Measurements from ENCODE around the gene CGB3. TPM values are rescaled to one million over a fixed set of nuclear protein-coding genes. Genes with fewer than 3 reads are reported as not detected.

Gene CGB3
- total RNA-seq, 4 donors from 2014 or later = not detected

- TF ChIP-seq, protein P1, sequence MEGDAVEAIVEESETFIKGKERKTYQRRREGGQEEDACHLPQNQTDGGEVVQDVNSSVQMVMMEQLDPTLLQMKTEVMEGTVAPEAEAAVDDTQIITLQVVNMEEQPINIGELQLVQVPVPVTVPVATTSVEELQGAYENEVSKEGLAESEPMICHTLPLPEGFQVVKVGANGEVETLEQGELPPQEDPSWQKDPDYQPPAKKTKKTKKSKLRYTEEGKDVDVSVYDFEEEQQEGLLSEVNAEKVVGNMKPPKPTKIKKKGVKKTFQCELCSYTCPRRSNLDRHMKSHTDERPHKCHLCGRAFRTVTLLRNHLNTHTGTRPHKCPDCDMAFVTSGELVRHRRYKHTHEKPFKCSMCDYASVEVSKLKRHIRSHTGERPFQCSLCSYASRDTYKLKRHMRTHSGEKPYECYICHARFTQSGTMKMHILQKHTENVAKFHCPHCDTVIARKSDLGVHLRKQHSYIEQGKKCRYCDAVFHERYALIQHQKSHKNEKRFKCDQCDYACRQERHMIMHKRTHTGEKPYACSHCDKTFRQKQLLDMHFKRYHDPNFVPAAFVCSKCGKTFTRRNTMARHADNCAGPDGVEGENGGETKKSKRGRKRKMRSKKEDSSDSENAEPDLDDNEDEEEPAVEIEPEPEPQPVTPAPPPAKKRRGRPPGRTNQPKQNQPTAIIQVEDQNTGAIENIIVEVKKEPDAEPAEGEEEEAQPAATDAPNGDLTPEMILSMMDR (IDR thresholded peaks at IDR 0.05; ENCODE audit: low read depth) = no peak
These were observed 20.0 kb downstream of the CGB3 start for GRCh38 chr19:49004133-49004532.

- TF ChIP-seq, protein P1 (IDR thresholded peaks at IDR 0.05; ENCODE audit: low read depth) = no peak
These were observed 24.4 kb downstream of the CGB3 start for GRCh38 chr19:48999481-49000325.

DNA sequence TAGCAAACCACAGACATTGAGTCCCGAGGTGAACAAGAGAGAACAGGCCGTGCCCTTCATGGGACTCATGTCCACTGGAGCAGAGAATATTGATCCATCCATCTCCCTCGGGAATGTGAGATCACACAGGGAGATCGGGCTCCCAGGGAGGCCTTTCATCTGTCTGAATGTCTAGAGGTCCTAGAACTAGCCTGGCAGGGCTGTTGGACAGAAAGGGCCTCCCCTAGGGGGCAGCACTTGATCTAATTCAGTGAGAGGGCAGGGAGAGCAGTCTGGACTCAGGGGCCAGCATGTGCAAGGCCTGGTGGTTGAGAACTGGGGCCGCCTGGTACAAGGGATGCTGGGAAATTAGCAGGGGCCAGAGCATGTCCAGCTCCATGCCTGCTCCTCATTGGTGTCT is 26.2 kb downstream of the CGB3 start:
- TF ChIP-seq, protein P1 (IDR thresholded peaks at IDR 0.05; ENCODE audit: low read depth) = no peak

DNA sequence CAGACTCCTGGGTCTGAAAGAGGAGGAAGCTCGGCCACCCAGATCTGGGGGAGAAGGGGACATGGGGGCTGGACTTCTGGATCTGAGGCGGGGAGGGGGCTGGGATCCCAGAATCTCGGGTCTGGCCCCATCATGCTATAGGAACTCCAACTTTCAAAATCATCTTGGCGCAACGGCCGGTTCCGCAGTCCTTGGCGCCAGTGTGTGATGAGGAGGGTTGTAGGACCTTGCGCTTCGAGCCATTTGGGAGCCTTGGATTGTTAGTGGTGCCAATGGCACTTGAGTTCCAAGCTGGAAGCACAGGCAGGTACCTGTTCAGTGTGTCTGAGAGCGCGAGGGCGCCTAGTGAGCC is 30.1 kb downstream of the CGB3 start:
- TF ChIP-seq, protein P1 (IDR thresholded peaks at IDR 0.05; ENCODE audit: low read depth) = no peak

DNA sequence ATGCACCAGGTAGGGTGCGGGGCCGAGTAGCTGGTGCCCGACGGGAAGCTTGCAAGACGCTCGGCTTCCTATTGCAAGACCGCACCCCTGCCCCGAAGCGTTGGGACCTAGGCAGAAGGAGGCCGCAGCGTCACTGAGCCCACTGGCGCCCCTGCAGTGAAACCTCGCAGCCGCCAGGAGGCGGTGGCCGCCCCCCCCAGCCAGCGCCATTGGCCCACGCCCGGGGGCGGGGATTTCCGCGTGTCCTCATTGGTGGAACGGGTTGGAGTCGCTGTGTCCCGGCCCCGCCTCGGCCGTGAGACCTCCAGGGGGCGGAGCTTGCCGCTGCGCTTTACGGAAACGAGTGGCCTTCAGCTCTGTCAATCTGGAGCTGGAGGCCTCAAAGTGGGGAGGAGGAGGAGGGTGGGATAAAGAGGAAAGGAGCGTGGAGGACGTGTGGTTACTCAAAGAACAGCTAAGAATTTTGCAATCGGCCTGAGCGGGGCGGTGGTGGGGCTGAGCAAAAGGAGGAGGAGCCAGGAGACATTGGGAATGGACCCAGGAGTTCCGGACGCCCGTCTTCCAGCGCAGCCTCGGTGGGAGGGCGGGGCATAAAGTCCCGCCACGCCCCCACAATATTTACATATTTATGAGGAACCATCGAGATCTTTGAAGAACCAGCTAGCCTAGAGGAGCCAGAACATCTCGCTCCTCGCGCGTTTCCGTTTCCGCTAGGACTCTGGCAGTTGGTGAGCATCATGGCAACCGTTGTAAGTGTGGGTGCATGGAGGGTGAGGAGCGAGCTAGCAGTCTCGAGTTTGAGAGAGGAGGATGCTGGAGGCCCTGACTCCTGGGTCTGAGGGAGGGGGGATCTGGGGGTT is 30.7 kb downstream of the CGB3 start, which contains the start of the genes GYS1 and RUVBL2:
TSS of gene GYS1 (minus strand) at position 135 of the 860 bp plus-strand sequence. CDS start 197 bp downstream, outside the sequence.
TSS of gene RUVBL2 (plus strand) at position 713 of the 860 bp plus-strand sequence. CDS start at position 738, 25 bp downstream.
- TF ChIP-seq, protein P1 (IDR thresholded peaks at IDR 0.05; ENCODE audit: low read depth) = no peak

GRCh38 chr19:48992581-48993174 is 31.5 kb downstream of the CGB3 start:
- TF ChIP-seq, protein P1 (IDR thresholded peaks at IDR 0.05; ENCODE audit: low read depth) = no peak
